NB4 (cell line): ENCODE data around the gene SLC52A3.

ENCODE experiments used
- CTCF ChIP-seq: IDR thresholded peaks from one replicate; pipeline ENCODE4 v1.5.1; 2012; ENCODE audit warnings: low read depth, low read length
- MAX ChIP-seq: IDR thresholded peaks from 2 replicates; pipeline ENCODE4 v1.6.1; 2011; ENCODE audit warnings: low read depth, low read length

DNA sequence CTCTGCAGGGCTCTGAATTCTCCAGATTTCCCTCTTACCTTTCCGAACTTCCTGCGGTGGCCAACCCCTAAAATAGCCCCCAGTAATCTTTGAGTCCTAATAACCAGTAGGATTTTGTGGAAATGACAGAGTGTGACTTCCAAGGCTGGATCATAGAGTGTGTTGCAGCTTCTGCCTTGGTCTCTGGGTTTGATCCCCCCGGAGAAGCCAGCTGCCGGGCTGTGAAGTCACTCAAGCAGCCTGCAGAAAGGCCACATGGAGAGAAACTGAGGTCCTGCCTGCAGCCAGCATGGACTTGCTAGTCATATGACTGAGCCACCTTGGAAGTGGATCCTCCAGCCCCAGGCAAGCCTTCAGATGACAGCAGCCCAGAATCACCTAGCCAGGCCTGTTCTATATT is 46.4 kb downstream of the SLC52A3 start:
- TF ChIP-seq CTCF = no peak
- no peak for TF ChIP-seq MAX
